Vagina (tissue), 2 donors: ENCODE measurements around the gene INPP4B.

ENCODE experiments used
- POLR2A ChIP-seq, 2 donors: fragments of 450-650 bp; IDR thresholded peaks; one replicate each; pipeline ENCODE4 v1.6.1; 2017; ENCODE audit warnings: antibody characterized with exemption in 2 of 2, mild to moderate bottlenecking in 2 of 2, moderate library complexity in 2 of 2
- TF ChIP-seq, protein P1 (sequence below), 3 experiments: fragments of 450-650 bp in 2 of 3; fragments of 200-600 bp in 1 of 3; sonication (generic) in 1 of 3; IDR thresholded peaks; one replicate each; pipeline ENCODE4 v1.5.1; 2017 to 2019; ENCODE audit warnings: antibody characterized with exemption in 3 of 3, mild to moderate bottlenecking in 2 of 3, moderate library complexity in 2 of 3

DNA sequence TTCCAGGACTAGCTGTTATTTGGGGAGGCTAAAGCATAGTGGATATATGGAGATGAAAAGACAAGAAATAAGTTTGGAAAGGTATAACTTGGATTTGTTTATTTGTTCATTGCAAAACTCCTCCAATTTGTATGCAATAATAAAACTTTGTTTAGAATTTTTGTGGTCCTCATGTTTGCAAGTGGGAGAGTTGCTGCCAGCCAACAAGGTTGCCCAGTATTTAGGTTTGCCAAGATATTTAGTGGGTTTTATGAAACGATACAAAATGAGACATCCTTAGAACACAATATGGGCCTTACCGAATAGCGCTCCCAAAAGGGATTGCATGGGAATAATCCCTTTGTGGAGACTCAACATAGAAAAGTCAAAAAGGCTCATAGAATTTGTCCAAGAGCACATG is 162.1 kb downstream of the INPP4B start:
- no peak for TF ChIP-seq POLR2A (IDR thresholded peaks at IDR 0.05)
- TF ChIP-seq, protein P1, sequence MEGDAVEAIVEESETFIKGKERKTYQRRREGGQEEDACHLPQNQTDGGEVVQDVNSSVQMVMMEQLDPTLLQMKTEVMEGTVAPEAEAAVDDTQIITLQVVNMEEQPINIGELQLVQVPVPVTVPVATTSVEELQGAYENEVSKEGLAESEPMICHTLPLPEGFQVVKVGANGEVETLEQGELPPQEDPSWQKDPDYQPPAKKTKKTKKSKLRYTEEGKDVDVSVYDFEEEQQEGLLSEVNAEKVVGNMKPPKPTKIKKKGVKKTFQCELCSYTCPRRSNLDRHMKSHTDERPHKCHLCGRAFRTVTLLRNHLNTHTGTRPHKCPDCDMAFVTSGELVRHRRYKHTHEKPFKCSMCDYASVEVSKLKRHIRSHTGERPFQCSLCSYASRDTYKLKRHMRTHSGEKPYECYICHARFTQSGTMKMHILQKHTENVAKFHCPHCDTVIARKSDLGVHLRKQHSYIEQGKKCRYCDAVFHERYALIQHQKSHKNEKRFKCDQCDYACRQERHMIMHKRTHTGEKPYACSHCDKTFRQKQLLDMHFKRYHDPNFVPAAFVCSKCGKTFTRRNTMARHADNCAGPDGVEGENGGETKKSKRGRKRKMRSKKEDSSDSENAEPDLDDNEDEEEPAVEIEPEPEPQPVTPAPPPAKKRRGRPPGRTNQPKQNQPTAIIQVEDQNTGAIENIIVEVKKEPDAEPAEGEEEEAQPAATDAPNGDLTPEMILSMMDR (IDR thresholded peaks at IDR 0.05), result no peak
